Endothelial cell of umbilical vein (primary cell): ENCODE data around the gene S100A11. TPM values are rescaled to one million over a fixed set of nuclear protein-coding genes. Genes with fewer than 3 reads are reported as not detected.

Experiments
- BruUV-seq: library from RNA; stranded (reverse); fragments of 400-500 nt; replicated peaks from 2 replicates; lab custom pipeline; 2021; lab: Mats Ljungman, UMichigan
- CTCF ChIA-PET: fragments of 300-600, 350-600 bp; sonication (Branson Sonifier 250); formaldehyde crosslinking; loops from one replicate; lab custom pipeline; 2021; ENCODE audit warnings: antibody characterized with exemption, inconsistent platforms; lab: Charles Lee
- POLR2A ChIA-PET: fragments of 300-600, 350-600 bp; sonication (Branson Sonifier 250); formaldehyde crosslinking; loops from one replicate; lab custom pipeline; 2021; ENCODE audit warnings: antibody characterized with exemption, inconsistent platforms; lab: Charles Lee
- DNase-seq: peaks from one replicate; pipeline ENCODE4 v3.0.0-alpha.2; 2011; ENCODE audit warnings: low read depth, low spot score
- FAIRE-seq: peaks from 2 replicates; lab custom pipeline; 2011; peaks lifted over from hg19 to GRCh38; lab: Jason Lieb, UNC
- H2AFZ ChIP-seq: 2 replicates; pipeline ENCODE4 v1.6.0; 2012; ENCODE audit warnings: low read depth, low read length, control low read depth, inconsistent platforms
- H3K27ac ChIP-seq: 2 replicates; pipeline ENCODE4 v1.5.1; 2011; ENCODE audit warnings: low read depth, mild to moderate bottlenecking, control low read depth, low read length, moderate library complexity; ENCODE audit not compliant: insufficient read depth
- H3K27me3 ChIP-seq, 2 experiments: 2 replicates each; pipeline versions ENCODE4 v1.6.0 to v1.6.1; 2011; ENCODE audit warnings: low read length in 2 of 2, mixed read lengths in 1 of 2; ENCODE audit not compliant: control insufficient read depth in 2 of 2, insufficient read depth in 2 of 2
- H3K36me3 ChIP-seq, 2 experiments: 2 replicates in 1 of 2; 3 replicates in 1 of 2; pipeline ENCODE4 v1.5.1; 2011; ENCODE audit warnings: low read length in 2 of 2, mild to moderate bottlenecking in 1 of 2, moderate library complexity in 1 of 2; ENCODE audit not compliant: control insufficient read depth in 2 of 2, insufficient read depth in 2 of 2; ENCODE audit errors: extremely low read depth in 1 of 2
- H3K4me1 ChIP-seq: 3 replicates; pipeline ENCODE4 v1.5.1; 2011; ENCODE audit warnings: mild to moderate bottlenecking, low read length; ENCODE audit not compliant: control insufficient read depth, insufficient read depth; ENCODE audit errors: extremely low read depth
- H3K4me2 ChIP-seq: 2 replicates; pipeline ENCODE4 v1.6.1; 2011; ENCODE audit warnings: low read length, control low read depth, mixed read lengths; ENCODE audit not compliant: insufficient read depth
- H3K4me3 ChIP-seq, 3 experiments: fragments of 200-600 bp in 1 of 3; sonication (generic), shearing (Covaris generic) in 1 of 3; replicated peaks in 1 of 3; 2 replicates each; pipeline ENCODE4 v1.5.1; 2011 to 2016; ENCODE audit warnings: control low read depth in 3 of 3, low read length in 3 of 3, mild to moderate bottlenecking in 2 of 3, inconsistent platforms in 1 of 3, low read depth in 1 of 3, moderate library complexity in 1 of 3; ENCODE audit not compliant: insufficient read depth in 1 of 3
- H3K79me2 ChIP-seq: 2 replicates; pipeline ENCODE4 v1.6.0; 2012; ENCODE audit warnings: low read length, inconsistent platforms; ENCODE audit not compliant: control insufficient read depth, insufficient read depth
- H3K9ac ChIP-seq: replicated peaks from 2 replicates; pipeline ENCODE3; 2011; ENCODE audit warnings: low read length, control low read depth; ENCODE audit not compliant: insufficient read depth; ENCODE audit errors: extremely low read depth
- H3K9me1 ChIP-seq: replicated peaks from 3 replicates; pipeline ENCODE4 v1.6.0; 2011; ENCODE audit warnings: mild to moderate bottlenecking, low read length; ENCODE audit not compliant: control insufficient read depth, insufficient read depth; ENCODE audit errors: extremely low read depth
- H3K9me3 ChIP-seq: replicated peaks from 2 replicates; pipeline ENCODE4 v1.5.1; 2012; ENCODE audit warnings: low read length, inconsistent platforms; ENCODE audit not compliant: control insufficient read depth, insufficient read depth
- H4K20me1 ChIP-seq: replicated peaks from 2 replicates; pipeline ENCODE3; 2011; ENCODE audit warnings: mild to moderate bottlenecking, low read length; ENCODE audit not compliant: control insufficient read depth, insufficient read depth; ENCODE audit errors: extremely low read depth
- EZH2 ChIP-seq: IDR thresholded peaks from 2 replicates; pipeline ENCODE4 v1.6.1; 2012; ENCODE audit warnings: borderline replicate concordance, low read depth, mild to moderate bottlenecking, moderate library complexity, low read length, inconsistent platforms; ENCODE audit not compliant: severe bottlenecking
- FOS ChIP-seq: IDR thresholded peaks from 2 replicates; pipeline ENCODE4 v1.6.1; 2011; ENCODE audit warnings: mild to moderate bottlenecking, low read length, moderate library complexity, borderline replicate concordance; ENCODE audit not compliant: insufficient read depth
- GATA2 ChIP-seq: IDR thresholded peaks from 2 replicates; pipeline ENCODE4 v1.7.0; 2011; ENCODE audit warnings: low read depth, mild to moderate bottlenecking, moderate library complexity, mixed read lengths, low read length; ENCODE audit not compliant: insufficient read length, insufficient read depth
- JUN ChIP-seq: IDR thresholded peaks from 2 replicates; pipeline ENCODE4 v1.6.1; 2011; ENCODE audit warnings: borderline replicate concordance, low read depth; ENCODE audit not compliant: insufficient read length, insufficient read depth
- POLR2A ChIP-seq: IDR thresholded peaks from 2 replicates; pipeline ENCODE4 v1.6.1; 2012; ENCODE audit warnings: low read depth, mild to moderate bottlenecking, control low read depth, low read length
- POLR2AphosphoS5 ChIP-seq: IDR thresholded peaks from 2 replicates; pipeline ENCODE4 v1.6.1; 2012; ENCODE audit warnings: low read depth, mild to moderate bottlenecking, control low read depth, low read length, moderate library complexity; ENCODE audit not compliant: insufficient read depth
- dilution Hi-C: fragments of 300-500 bp; cut with MboI; formaldehyde crosslinking; loops from one replicate; pipeline ENCODE4 v1.15.0; 2019; ENCODE audit warnings: low sequenced_read_pairs; ENCODE audit not compliant: extremely low pct_ligation_motif_present
- intact Hi-C: fragments of 100-400 bp; cut with micrococcal nuclease; formaldehyde crosslinking; loops from one replicate; pipeline ENCODE4 v1.10.0; 2022
- polyA plus RNA-seq, 4 experiments: library from polyadenylated mRNA; depleted of rRNA in 3 of 4; stranded (reverse) in 3 of 4; unstranded in 1 of 4; fragments of >200 nt; gene quantifications; 2 replicates each; pipeline versions ENCODE4 v1.2.1 to v1.2.3, GENCODE V29; 2011 to 2012; ENCODE audit warnings: missing spikeins in 1 of 4
- total RNA-seq: library from RNA; stranded (reverse); gene quantifications from 2 replicates; pipeline ENCODE4 v1.2.3, GENCODE V29; 2021
- TF ChIP-seq, protein P1 (sequence below), 2 donors: IDR thresholded peaks; 1 replicate in 1 of 2; 2 replicates in 1 of 2; pipeline ENCODE4 v1.5.1; 2011; ENCODE audit warnings: low read length in 2 of 2, mild to moderate bottlenecking in 2 of 2, moderate library complexity in 2 of 2, control low read depth in 1 of 2, inconsistent platforms in 1 of 2, low read depth in 1 of 2; ENCODE audit not compliant: insufficient read depth in 1 of 2; ENCODE audit errors: extremely low read depth in 1 of 2

Gene S100A11
- total and polyA plus RNA-seq, 2 donors (not counting 3 experiments of a cell fraction or from before 2014, with no cell fraction given) = 497 to 505 TPM

DNA sequence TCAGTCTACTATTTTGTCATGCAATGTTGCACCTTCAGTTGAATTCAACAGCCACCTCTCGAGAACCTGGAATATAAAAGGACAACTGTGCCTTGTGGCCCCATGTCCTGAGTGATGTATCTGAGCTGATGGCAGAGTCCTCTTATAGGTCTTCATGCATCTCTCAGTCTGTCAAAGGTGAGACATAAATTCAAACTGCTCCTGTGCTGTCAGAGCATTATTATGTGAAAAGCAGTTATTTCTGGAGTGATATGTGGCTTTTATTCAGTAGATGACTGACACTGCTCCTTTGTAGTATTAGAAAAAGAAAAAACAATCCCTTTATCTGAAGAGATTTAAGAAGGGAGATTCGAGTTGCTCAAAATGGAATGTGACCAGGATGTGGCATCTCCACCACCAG lies 51.5 kb downstream of the S100A11 start:
- dilution Hi-C loops (no loop called here), intact Hi-C loops (no loop called here)
- no peak for DNase-seq
- no peak overlapping the region for H2AFZ ChIP-seq
- POLR2A ChIA-PET = no interaction called here
- H3K4me2 ChIP-seq = no peak overlapping the region
- H3K36me3 ChIP-seq = peaks cover 30 to 33% of the 10 kb centered on the region in 2 experiments
- H4K20me1 ChIP-seq = no peaks in the 10 kb centered on the region
- peaks cover 51% of the 10 kb centered on the region for H3K79me2 ChIP-seq
- no peaks in the 10 kb centered on the region for H3K27me3 ChIP-seq
- BruUV-seq = no TSS peak
- no peak overlapping the region for H3K27ac ChIP-seq
- no peak overlapping the region for H3K4me3 ChIP-seq
- H3K9ac ChIP-seq = no peak overlapping the region
- no peaks in the 10 kb centered on the region for H3K9me3 ChIP-seq
- TF ChIP-seq, protein P1, sequence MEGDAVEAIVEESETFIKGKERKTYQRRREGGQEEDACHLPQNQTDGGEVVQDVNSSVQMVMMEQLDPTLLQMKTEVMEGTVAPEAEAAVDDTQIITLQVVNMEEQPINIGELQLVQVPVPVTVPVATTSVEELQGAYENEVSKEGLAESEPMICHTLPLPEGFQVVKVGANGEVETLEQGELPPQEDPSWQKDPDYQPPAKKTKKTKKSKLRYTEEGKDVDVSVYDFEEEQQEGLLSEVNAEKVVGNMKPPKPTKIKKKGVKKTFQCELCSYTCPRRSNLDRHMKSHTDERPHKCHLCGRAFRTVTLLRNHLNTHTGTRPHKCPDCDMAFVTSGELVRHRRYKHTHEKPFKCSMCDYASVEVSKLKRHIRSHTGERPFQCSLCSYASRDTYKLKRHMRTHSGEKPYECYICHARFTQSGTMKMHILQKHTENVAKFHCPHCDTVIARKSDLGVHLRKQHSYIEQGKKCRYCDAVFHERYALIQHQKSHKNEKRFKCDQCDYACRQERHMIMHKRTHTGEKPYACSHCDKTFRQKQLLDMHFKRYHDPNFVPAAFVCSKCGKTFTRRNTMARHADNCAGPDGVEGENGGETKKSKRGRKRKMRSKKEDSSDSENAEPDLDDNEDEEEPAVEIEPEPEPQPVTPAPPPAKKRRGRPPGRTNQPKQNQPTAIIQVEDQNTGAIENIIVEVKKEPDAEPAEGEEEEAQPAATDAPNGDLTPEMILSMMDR (IDR thresholded peaks at IDR 0.05; ENCODE audit: extremely low read depth in 1 of 2, insufficient read depth in 1 of 2, low read depth in 1 of 2, low read length in 2 of 2) = no peak
- TF ChIP-seq EZH2 = no peak
- no peak for TF ChIP-seq JUN
- no peak for TF ChIP-seq POLR2AphosphoS5
- no peak for FAIRE-seq
- peaks cover 46% of the 10 kb centered on the region for H3K4me1 ChIP-seq
- CTCF ChIA-PET = no interaction called here
- no peaks in the 10 kb centered on the region for H3K9me1 ChIP-seq

DNA sequence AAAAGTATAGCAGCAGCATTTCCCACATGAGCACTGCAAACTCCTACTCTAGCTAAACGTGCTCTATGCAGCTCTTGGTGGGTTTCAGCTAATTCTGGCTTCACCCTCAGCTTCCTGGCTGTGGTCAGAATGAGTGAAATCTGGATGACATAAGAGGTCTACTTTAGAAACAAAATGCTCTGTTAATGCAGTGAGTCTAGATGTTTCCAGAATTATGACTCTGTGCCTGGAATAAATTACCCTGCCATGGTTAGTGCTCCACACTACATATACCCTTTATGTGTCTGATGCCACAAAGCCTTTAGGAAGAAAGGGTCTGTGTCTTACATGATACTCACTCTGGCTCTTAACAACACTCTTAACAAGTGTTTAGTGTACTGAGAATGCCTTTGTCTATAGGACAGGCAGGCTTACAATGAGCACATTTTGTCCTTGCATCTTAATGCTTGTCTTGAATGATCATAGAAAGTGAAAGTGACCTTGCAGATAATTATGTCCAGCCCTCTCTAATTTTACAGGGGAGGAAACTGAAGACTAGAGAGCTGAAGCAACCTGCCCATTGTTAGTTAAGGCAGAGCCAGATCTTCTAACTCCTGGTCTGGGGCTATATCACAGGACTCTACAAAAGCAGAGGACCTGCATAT lies 52.4 kb downstream of the S100A11 start:
- no TSS peak for BruUV-seq
- Histone ChIP-seq H3K27ac (no peak overlapping the region), H4K20me1 (no peaks in the 10 kb centered on the region), H3K9me1 (no peaks in the 10 kb centered on the region), H3K9ac (no peak overlapping the region), H3K4me2 (no peak overlapping the region), H3K4me3 (no peak overlapping the region), H3K9me3 (no peaks in the 10 kb centered on the region), H3K79me2 (peaks cover 44% of the 10 kb centered on the region), H3K27me3 (no peaks in the 10 kb centered on the region), H2AFZ (no peak overlapping the region), H3K36me3 (peaks cover 30 to 33% of the 10 kb centered on the region in 2 experiments), H3K4me1 (peaks cover 43% of the 10 kb centered on the region)
- dilution Hi-C loops = no loop called here
- TF ChIP-seq, protein P1 (IDR thresholded peaks at IDR 0.05; ENCODE audit: extremely low read depth in 1 of 2, insufficient read depth in 1 of 2, low read depth in 1 of 2, low read length in 2 of 2) = no peak
- TF ChIP-seq POLR2AphosphoS5 = no peak
- TF ChIP-seq POLR2A = no peak
- no peak for TF ChIP-seq JUN
- no peak for TF ChIP-seq GATA2
- no peak for TF ChIP-seq FOS
- ChIA-PET CTCF (interaction anchor here (5.2 to 7.5 kb wide), 2 partner anchors 16 to 49 kb away, joined by 34 to 57 read pairs; no protein-coding TSS in a partner anchor), POLR2A (no interaction called here)
- DNase-seq (no peak), FAIRE-seq (no peak)
- intact Hi-C loops = no loop called here
